Right lobe of liver (tissue), 4 donors: ENCODE measurements around the gene ELAPOR1.

Experiments
- CTCF ChIP-seq, 4 donors: fragments of 200-600 bp in 3 of 4; fragments of 450-650 bp in 1 of 4; IDR thresholded peaks; one replicate each; pipeline versions ENCODE4 v1.5.1 to v1.8.0; 2016 to 2022; ENCODE audit warnings: antibody characterized with exemption in 4 of 4, mild to moderate bottlenecking in 2 of 4
- POLR2A ChIP-seq: fragments of 450-650 bp; IDR thresholded peaks from one replicate; pipeline ENCODE4 v1.6.1; 2017; ENCODE audit warnings: antibody characterized with exemption, mild to moderate bottlenecking
- donor health status: DM: no; HTN: no; CAD: no.
- donor health status: DM: no; HTN: no; CAD: no.
- donor health status: DM: no; HTN: yes; CAD: no.

GRCh38 chr1:109115685-109116084 is 1.8 kb downstream of the ELAPOR1 start:
- no peak for TF ChIP-seq CTCF (IDR thresholded peaks at IDR 0.05)
- TF ChIP-seq POLR2A: no peak
